H1 (cell line): Measurements from ENCODE around the gene EXOSC7. TPM values are rescaled to one million over a fixed set of nuclear protein-coding genes. Genes with fewer than 3 reads are reported as not detected.

Experiments used
- CTCF ChIA-PET: fragments of 300-600 bp; sonication (Branson Sonifier 250); formaldehyde crosslinking; loops from one replicate; lab custom pipeline; 2021; ENCODE audit not compliant: partially characterized antibody; lab: Charles Lee
- POLR2A ChIA-PET: fragments of 300-600 bp; sonication (Branson Sonifier 250); formaldehyde crosslinking; loops from one replicate; lab custom pipeline; 2021; ENCODE audit warnings: inconsistent platforms; ENCODE audit not compliant: partially characterized antibody; lab: Charles Lee
- DNase-seq, 2 experiments: peaks; one replicate each; pipeline versions ENCODE4 v3.0.0 to v3.0.0-alpha.2; 2010 to 2022; ENCODE audit warnings: low spot score in 2 of 2, low read depth in 1 of 2, mixed read lengths in 1 of 2
- FAIRE-seq: peaks from 2 replicates; lab custom pipeline; 2011; peaks lifted over from hg19 to GRCh38; lab: Jason Lieb, UNC
- H2AFZ ChIP-seq: 2 replicates; pipeline ENCODE4 v1.8.1; 2012; ENCODE audit warnings: low read length, inconsistent platforms
- H2AK5ac ChIP-seq: 2 replicates; pipeline ENCODE4 v1.6.1; 2013; ENCODE audit warnings: low read depth, low read length
- H2BK120ac ChIP-seq: replicated peaks from 2 replicates; pipeline ENCODE3; 2013; ENCODE audit warnings: low read depth, low read length, inconsistent platforms
- H2BK12ac ChIP-seq: 2 replicates; pipeline ENCODE4 v1.6.1; 2013; ENCODE audit warnings: low read depth, low read length
- H2BK15ac ChIP-seq: 2 replicates; pipeline ENCODE4 v1.6.1; 2013; ENCODE audit warnings: low read length
- H2BK20ac ChIP-seq: 2 replicates; pipeline ENCODE4 v1.6.1; 2013; ENCODE audit warnings: low read length
- H2BK5ac ChIP-seq: 2 replicates; pipeline ENCODE4 v1.6.1; 2013; ENCODE audit warnings: low read depth, low read length
- H3K14ac ChIP-seq: 2 replicates; pipeline ENCODE4 v1.6.1; 2013; ENCODE audit warnings: inconsistent platforms; ENCODE audit not compliant: insufficient read length
- H3K18ac ChIP-seq: 2 replicates; pipeline ENCODE4 v1.6.1; 2013; ENCODE audit warnings: low read length; ENCODE audit errors: extremely low read depth
- H3K23ac ChIP-seq: 2 replicates; pipeline ENCODE4 v1.6.1; 2013; ENCODE audit warnings: inconsistent platforms; ENCODE audit not compliant: insufficient read length
- H3K23me2 ChIP-seq: 2 replicates; pipeline ENCODE4 v1.6.1; 2013; ENCODE audit warnings: low read depth, low read length
- H3K27ac ChIP-seq: 2 replicates; pipeline ENCODE4 v1.6.1; 2011; ENCODE audit warnings: low read depth, low read length, inconsistent platforms
- H3K27me3 ChIP-seq, 4 experiments: replicated peaks in 1 of 4; 1 replicate in 1 of 4; 2 replicates in 3 of 4; pipeline versions ENCODE4 v1.6.1 to v1.8.1; 2011 to 2013; ENCODE audit warnings: low read length in 3 of 4, mild to moderate bottlenecking in 3 of 4, inconsistent platforms in 2 of 4, mixed read lengths in 2 of 4, moderate library complexity in 1 of 4; ENCODE audit not compliant: control insufficient read depth in 3 of 4, insufficient read depth in 3 of 4; ENCODE audit errors: extremely low read depth in 1 of 4
- H3K36me3 ChIP-seq, 4 experiments: 2 replicates each; pipeline versions ENCODE4 v1.6.1 to v1.8.1; 2011 to 2013; ENCODE audit warnings: mild to moderate bottlenecking in 4 of 4, low read length in 3 of 4, moderate library complexity in 2 of 4, control low read depth in 1 of 4, inconsistent platforms in 1 of 4; ENCODE audit not compliant: insufficient read depth in 4 of 4, control insufficient read depth in 2 of 4
- H3K4ac ChIP-seq: replicated peaks from 2 replicates; pipeline ENCODE3; 2013; ENCODE audit warnings: low read length, low read depth, mixed read lengths, inconsistent platforms; ENCODE audit not compliant: insufficient read length
- H3K4me1 ChIP-seq, 4 experiments: replicated peaks in 1 of 4; 1 replicate in 1 of 4; 2 replicates in 3 of 4; pipeline versions ENCODE4 v1.6.1 to v1.8.1; 2011 to 2013; ENCODE audit warnings: low read length in 3 of 4, inconsistent platforms in 2 of 4, mixed read lengths in 1 of 4; ENCODE audit not compliant: insufficient read depth in 4 of 4, control insufficient read depth in 3 of 4
- H3K4me2 ChIP-seq, 2 experiments: 2 replicates each; pipeline versions ENCODE4 v1.6.1 to v1.8.1; 2011 to 2013; ENCODE audit warnings: low read depth in 2 of 2, low read length in 2 of 2, control low read depth in 1 of 2, inconsistent platforms in 1 of 2, mild to moderate bottlenecking in 1 of 2; ENCODE audit not compliant: insufficient read depth in 1 of 2
- H3K4me3 ChIP-seq, 4 experiments: fragments of 200-600, 300-600 bp in 1 of 4; sonication (generic), shearing (Covaris generic), sonication (Bioruptor Twin) in 1 of 4; 2 replicates each; pipeline versions ENCODE4 v1.5.1 to v1.8.1; 2011 to 2016; ENCODE audit warnings: low read length in 4 of 4, low read depth in 3 of 4, control low read depth in 2 of 4, inconsistent platforms in 2 of 4, mild to moderate bottlenecking in 2 of 4, mixed read lengths in 1 of 4, moderate library complexity in 1 of 4; ENCODE audit not compliant: insufficient read depth in 2 of 4; ENCODE audit errors: extremely low read depth in 1 of 4
- H3K56ac ChIP-seq: replicated peaks from 2 replicates; pipeline ENCODE3; 2013; ENCODE audit warnings: low read depth, mild to moderate bottlenecking, mixed read lengths, low read length, inconsistent platforms; ENCODE audit not compliant: insufficient read length
- H3K79me1 ChIP-seq: 2 replicates; pipeline ENCODE4 v1.6.1; 2013; ENCODE audit warnings: low read depth, low read length, control low read depth
- H3K79me2 ChIP-seq, 2 experiments: 2 replicates each; pipeline versions ENCODE4 v1.6.1 to v1.8.1; 2012 to 2013; ENCODE audit warnings: low read length in 2 of 2, mild to moderate bottlenecking in 2 of 2, inconsistent platforms in 1 of 2; ENCODE audit not compliant: insufficient read depth in 2 of 2, control insufficient read depth in 1 of 2
- H3K9ac ChIP-seq, 4 experiments: replicated peaks in 1 of 4; 1 replicate in 1 of 4; 2 replicates in 3 of 4; pipeline versions ENCODE4 v1.6.1 to v1.8.1; 2011 to 2013; ENCODE audit warnings: low read depth in 3 of 4, low read length in 3 of 4, control low read depth in 2 of 4, mild to moderate bottlenecking in 2 of 4, moderate library complexity in 2 of 4, inconsistent platforms in 1 of 4; ENCODE audit errors: extremely low read depth in 1 of 4
- H3K9me3 ChIP-seq, 2 experiments: 2 replicates each; pipeline versions ENCODE4 v1.6.1 to v1.8.1; 2012 to 2013; ENCODE audit warnings: mild to moderate bottlenecking in 2 of 2, moderate library complexity in 2 of 2, control low read depth in 1 of 2, inconsistent platforms in 1 of 2, low read depth in 1 of 2, low read length in 1 of 2, mixed read lengths in 1 of 2; ENCODE audit not compliant: insufficient read depth in 2 of 2
- H4K20me1 ChIP-seq, 2 experiments: replicated peaks in 1 of 2; 2 replicates each; pipeline versions ENCODE3 to v1.8.1; 2011 to 2013; ENCODE audit warnings: inconsistent platforms in 2 of 2, low read length in 2 of 2, mild to moderate bottlenecking in 1 of 2; ENCODE audit not compliant: insufficient read depth in 2 of 2, control insufficient read depth in 1 of 2
- H4K5ac ChIP-seq: 2 replicates; pipeline ENCODE4 v1.6.1; 2013; ENCODE audit warnings: low read length, low read depth, mixed read lengths, inconsistent platforms; ENCODE audit not compliant: insufficient read length
- H4K8ac ChIP-seq: 2 replicates; pipeline ENCODE4 v1.8.0; 2013; ENCODE audit warnings: mild to moderate bottlenecking, moderate library complexity, low read length, inconsistent platforms; ENCODE audit not compliant: insufficient read depth; ENCODE audit errors: extremely low read depth
- H4K91ac ChIP-seq: replicated peaks from 2 replicates; pipeline ENCODE3; 2013; ENCODE audit warnings: low read length, mixed read lengths, inconsistent platforms; ENCODE audit not compliant: insufficient read length
- CTBP2 ChIP-seq: IDR thresholded peaks from 2 replicates; pipeline ENCODE4 v1.7.0; 2011; ENCODE audit warnings: borderline replicate concordance, mild to moderate bottlenecking, moderate library complexity, mixed read lengths, low read length; ENCODE audit not compliant: insufficient read depth, insufficient read length
- EGR1 ChIP-seq: IDR thresholded peaks from 2 replicates; pipeline ENCODE4 v1.6.1; 2011; ENCODE audit warnings: low read depth, low read length, borderline replicate concordance
- HDAC6 ChIP-seq: IDR thresholded peaks from one replicate; pipeline ENCODE4 v1.7.1; 2012; ENCODE audit warnings: low read depth, mild to moderate bottlenecking, inconsistent platforms, low read length, moderate library complexity
- NANOG ChIP-seq: IDR thresholded peaks from 2 replicates; pipeline ENCODE4 v1.6.1; 2011; ENCODE audit warnings: low read length, low read depth, mild to moderate bottlenecking, inconsistent platforms; ENCODE audit not compliant: insufficient read depth, poor library complexity, severe bottlenecking
- POLR2AphosphoS5 ChIP-seq: IDR thresholded peaks from 2 replicates; pipeline ENCODE4 v1.6.1; 2011; ENCODE audit warnings: low read depth, low read length
- RAD21 ChIP-seq, 2 experiments: IDR thresholded peaks in 1 of 2; conservative IDR thresholded peaks in 1 of 2; 2 replicates each; pipeline ENCODE4 v1.6.1; 2011; ENCODE audit warnings: low read depth in 2 of 2, low read length in 2 of 2, improper control_type of control experiment in 1 of 2, inconsistent platforms in 1 of 2, mild to moderate bottlenecking in 1 of 2, moderate library complexity in 1 of 2
- TCF12 ChIP-seq: IDR thresholded peaks from 2 replicates; pipeline ENCODE4 v1.6.1; 2011; ENCODE audit warnings: low read depth, mild to moderate bottlenecking, low read length
- WGBS, 2 experiments: shearing (Covaris generic) in 1 of 2; methylation state at CpG; one replicate each; pipeline versions ENCODE4 v1.1.6 to v1.1.7; 2013 to 2015; ENCODE audit warnings: low lambda C conversion rate in 2 of 2, mixed read lengths in 2 of 2, inconsistent platforms in 1 of 2, low coverage in 1 of 2, missing lambda C conversion rate in 1 of 2; ENCODE audit not compliant: insufficient replicate concordance in 2 of 2, insufficient coverage in 1 of 2, insufficient read length in 1 of 2; ENCODE audit errors: extremely low coverage in 1 of 2, missing lambda C conversion rate in 1 of 2; 5-methylcytosine and 5-hydroxymethylcytosine counted together
- polyA plus RNA-seq, 7 experiments: library from polyadenylated mRNA; depleted of rRNA in 3 of 7; stranded (reverse) in 5 of 7; unstranded in 2 of 7; fragments of >200 nt in 5 of 7; fragments of 200-250 nt in 2 of 7; gene quantifications; 1 replicate in 5 of 7; 2 replicates in 1 of 7; 4 replicates in 1 of 7; pipeline versions ENCODE4 v1.2.1 to v1.2.3, GENCODE V29; 2011 to 2013; ENCODE audit warnings: missing spikeins in 2 of 7, mixed read lengths in 2 of 7
- total RNA-seq: library from RNA; stranded (reverse); fragmentation: NEBNext Ultra II Directional; extraction: Animal tissue kit (Norgen Biotek cat#: 25700); gene quantifications from 2 replicates; pipeline ENCODE4 v1.2.1, GENCODE V29; 2021

EXOSC7 gene
- total and polyA plus RNA-seq, 2 of the 8 experiments (the other 6 are each of a cell fraction or from before 2014, with no cell fraction given): 92.7 to 94.5 TPM

- peaks cover 10 to 41% (median 39%) of the 10 kb centered on the region in 4 experiments for H3K27me3 ChIP-seq
- no peak overlapping the region for H3K23ac ChIP-seq
- H3K18ac ChIP-seq: no peak overlapping the region
- H3K23me2 ChIP-seq: no peaks in the 10 kb centered on the region
- peaks cover 0 to 2% of the 10 kb centered on the region in 2 experiments for H4K20me1 ChIP-seq
- ChIA-PET CTCF (interaction anchor here (0.6 to 14.6 kb wide), 22 partner anchors 11 to 454 kb away, joined by 3 to 263 read pairs (median 4); no protein-coding TSS in a partner anchor), POLR2A (no interaction called here)
- TF ChIP-seq HDAC6: no peak
- peak; percentile 35 for TF ChIP-seq NANOG
- no peak for TF ChIP-seq CTBP2
- peak; percentile 54; the same call in 1 of the 2 replicates for TF ChIP-seq EGR1
- peak; percentile 87 for TF ChIP-seq POLR2AphosphoS5
- 0 out of 4 replicates have a peak, but pooled peaks of 1 of the 2 experiments have one; percentile 9 for TF ChIP-seq RAD21 (IDR thresholded peaks at IDR 0.05 in 1 of 2, conservative IDR thresholded peaks at IDR 0.05 in 1 of 2; ENCODE audit: low read depth in 2 of 2, low read length in 2 of 2)
- TF ChIP-seq TCF12: peak; percentile 91
- H2BK120ac ChIP-seq: no peak overlapping the region
- FAIRE-seq (no peak), DNase-seq (no peak)
- H2BK20ac ChIP-seq: no peak overlapping the region
- H3K9ac ChIP-seq: no peak overlapping the region
- no peak overlapping the region for H3K56ac ChIP-seq
- H2AFZ ChIP-seq: no peak overlapping the region
- H3K4ac ChIP-seq: no peak overlapping the region
- peaks cover 2 to 10% (median 3%) of the 10 kb centered on the region in 4 experiments; a peak in 5 of 7 replicates for H3K4me1 ChIP-seq
- H3K4me2 ChIP-seq: no peak overlapping the region
- no peak overlapping the region for H4K8ac ChIP-seq
- no peak overlapping the region for H3K27ac ChIP-seq
- no peaks in the 10 kb centered on the region for H3K79me2 ChIP-seq
- H3K14ac ChIP-seq: no peak overlapping the region
- H3K4me3 ChIP-seq: no peak overlapping the region
- no peaks in the 10 kb centered on the region for H3K9me3 ChIP-seq
- H2BK12ac ChIP-seq: no peak overlapping the region
- no peak overlapping the region for H2BK15ac ChIP-seq
- no peak overlapping the region for H4K91ac ChIP-seq
- WGBS, 2 experiments: 30% methylated on average over 5 of the region's 5 CpGs; no CpG with 5 or more reads in 1 of the 2 experiments
- no peak overlapping the region for H2AK5ac ChIP-seq
- H3K79me1 ChIP-seq: no peaks in the 10 kb centered on the region
- H2BK5ac ChIP-seq: no peak overlapping the region
- H3K36me3 ChIP-seq: no peaks in the 10 kb centered on the region
- H4K5ac ChIP-seq: no peak overlapping the region
Measured at GRCh38 chr3:45056608-45057301, 80.7 kb downstream of the EXOSC7 start.
